Transverse colon (tissue), 4 donors: ENCODE results near the gene GPR171.

ENCODE experiments used
- CTCF ChIP-seq, 5 experiments: fragments of 200-600 bp in 3 of 5; fragments of 450-650 bp in 2 of 5; sonication (generic) in 3 of 5; IDR thresholded peaks; 1 replicate in 2 of 5; 2 replicates in 3 of 5; pipeline ENCODE4 v1.5.1; 2016 to 2017; ENCODE audit warnings: antibody characterized with exemption in 5 of 5, inconsistent platforms in 3 of 5, mild to moderate bottlenecking in 2 of 5, moderate library complexity in 1 of 5
- EP300 ChIP-seq: sonication (generic); formaldehyde crosslinking; IDR thresholded peaks from one replicate; pipeline ENCODE4 v1.6.1; 2017; ENCODE audit warnings: antibody characterized with exemption, low read depth
- POLR2A ChIP-seq: fragments of 450-650 bp; IDR thresholded peaks from one replicate; pipeline ENCODE4 v1.6.1; 2016; ENCODE audit warnings: antibody characterized with exemption, mild to moderate bottlenecking, moderate library complexity
- POLR2AphosphoS5 ChIP-seq, 3 donors: sonication (generic); formaldehyde crosslinking; IDR thresholded peaks; one replicate each; pipeline ENCODE4 v1.6.1; 2016; ENCODE audit warnings: antibody characterized with exemption in 3 of 3

- TF ChIP-seq EP300, result no peak
- TF ChIP-seq CTCF (IDR thresholded peaks at IDR 0.05), result no peak
- no peak for TF ChIP-seq POLR2A
- TF ChIP-seq POLR2AphosphoS5 (IDR thresholded peaks at IDR 0.05), result no peak
These were observed 21.4 kb upstream of the GPR171 start for GRCh38 chr3:151224268-151224866.
